HG03135 (cell line): Measurements from ENCODE around the gene FGD4.

ENCODE experiments used
- ATAC-seq: cut with Tn5 transposase; IDR thresholded peaks from one replicate; pipeline ENCODE4 v1.9.1; 2021; ENCODE audit warnings: mild to moderate bottlenecking, moderate library complexity; ENCODE audit not compliant: unreplicated experiment

FGD4 gene

GRCh38 chr12:32402946-32403345, 3.6 kb downstream of the FGD4 start:
- no peak for ATAC-seq

GRCh38 chr12:32407795-32408194, 8.4 kb downstream of the FGD4 start:
- ATAC-seq = no peak

GRCh38 chr12:32413412-32413811, 14.1 kb downstream of the FGD4 start:
- ATAC-seq = no peak

- no peak for ATAC-seq
These were observed 18.9 kb downstream of the FGD4 start for GRCh38 chr12:32418221-32418620.

GRCh38 chr12:32418903-32419519, 19.7 kb downstream of the FGD4 start:
- no peak for ATAC-seq

- no peak for ATAC-seq
These were observed 20.2 kb downstream of the FGD4 start for GRCh38 chr12:32419520-32419960.

GRCh38 chr12:32420356-32420755, 21.0 kb downstream of the FGD4 start:
- ATAC-seq = no peak

- ATAC-seq = no peak
These were observed 24.2 kb downstream of the FGD4 start for GRCh38 chr12:32423559-32423958.

GRCh38 chr12:32431025-32431424, 31.7 kb downstream of the FGD4 start:
- no peak for ATAC-seq

- no peak for ATAC-seq
These were observed 36.8 kb downstream of the FGD4 start for GRCh38 chr12:32435921-32436705.

GRCh38 chr12:32437095-32437515, 37.7 kb downstream of the FGD4 start:
- no peak for ATAC-seq

GRCh38 chr12:32440120-32440865, 40.9 kb downstream of the FGD4 start:
- ATAC-seq = no peak

- no peak for ATAC-seq
These were observed 44.1 kb downstream of the FGD4 start for GRCh38 chr12:32443491-32443890.

GRCh38 chr12:32444895-32445294, 45.5 kb downstream of the FGD4 start:
- no peak for ATAC-seq

- no peak for ATAC-seq
These were observed 46.0 kb downstream of the FGD4 start for GRCh38 chr12:32445356-32445755.

GRCh38 chr12:32446316-32447119, 47.2 kb downstream of the FGD4 start:
- no peak for ATAC-seq

- ATAC-seq = no peak
These were observed 49.2 kb downstream of the FGD4 start for GRCh38 chr12:32448586-32448985.

GRCh38 chr12:32450363-32450762, 51.0 kb downstream of the FGD4 start:
- no peak for ATAC-seq

- ATAC-seq = no peak
These were observed 51.4 kb downstream of the FGD4 start for GRCh38 chr12:32450768-32451167.

- ATAC-seq = no peak
These were observed 52.5 kb downstream of the FGD4 start for GRCh38 chr12:32451816-32452215.

GRCh38 chr12:32454075-32454474, 54.7 kb downstream of the FGD4 start:
- no peak for ATAC-seq
